HepG2 (cell line): ENCODE data around the gene NDST1. TPM values are rescaled to one million over a fixed set of nuclear protein-coding genes. Genes with fewer than 3 reads are reported as not detected.

ENCODE experiments used
- ATAC-seq: fragments of 200-7000 bp; cut with Tn5 transposase; 3 replicates; pipeline ENCODE4 v1.9.1; 2020; ENCODE audit warnings: mild to moderate bottlenecking, moderate library complexity
- BruUV-seq: library from RNA; stranded (reverse); fragments of 400-500 nt; replicated peaks from 2 replicates; lab custom pipeline; 2021; lab: Mats Ljungman, UMichigan
- CTCF ChIA-PET: fragments of 300-600 bp; formaldehyde crosslinking; extraction: SDS; loops from one replicate; lab custom pipeline; 2021; ENCODE audit warnings: low total read pairs, inconsistent platforms, low intra/inter-chr PET ratio; lab: Yijun Ruan, JAX
- POLR2A ChIA-PET: fragments of 350-600 bp; sonication (Branson Sonifier 250); formaldehyde crosslinking; loops from one replicate; lab custom pipeline; 2020; ENCODE audit warnings: antibody characterized with exemption, inconsistent platforms; lab: Yijun Ruan, JAX
- DNase-seq: peaks from one replicate; pipeline ENCODE4 v3.0.0-alpha.2; 2015; ENCODE audit warnings: low spot score
- FAIRE-seq: peaks from 3 replicates; lab custom pipeline; 2011; peaks lifted over from hg19 to GRCh38; lab: Jason Lieb, UNC
- H2AFZ ChIP-seq: one replicate; pipeline ENCODE4 v1.6.1; 2011; ENCODE audit warnings: low read length, inconsistent platforms
- H3K27ac ChIP-seq: fragments of 300-600 bp; 3 replicates; pipeline ENCODE4 v1.8.0; 2011; ENCODE audit warnings: mixed run types, mild to moderate bottlenecking, mixed read lengths, low read length, inconsistent platforms; ENCODE audit not compliant: insufficient read depth; ENCODE audit errors: extremely low read length
- H3K27me3 ChIP-seq, 2 experiments: fragments of 200-600 bp in 1 of 2; 2 replicates in 1 of 2; 3 replicates in 1 of 2; pipeline versions ENCODE4 v1.6.0 to v1.8.0; 2011; ENCODE audit warnings: low read length in 2 of 2, mild to moderate bottlenecking in 2 of 2, moderate library complexity in 2 of 2, inconsistent platforms in 1 of 2; ENCODE audit not compliant: insufficient read depth in 2 of 2, control insufficient read depth in 1 of 2
- H3K36me3 ChIP-seq, 2 experiments: fragments of 200-600 bp in 1 of 2; replicated peaks in 1 of 2; 2 replicates in 1 of 2; 3 replicates in 1 of 2; pipeline versions ENCODE4 v1.5.1 to v1.8.0; 2011; ENCODE audit warnings: low read length in 2 of 2, inconsistent platforms in 1 of 2; ENCODE audit not compliant: insufficient read depth in 2 of 2, control insufficient read depth in 1 of 2
- H3K4me1 ChIP-seq: 2 replicates; pipeline ENCODE4 v1.5.1; 2012; ENCODE audit warnings: low read length, inconsistent platforms; ENCODE audit not compliant: insufficient read depth
- H3K4me2 ChIP-seq: 2 replicates; pipeline ENCODE4 v1.6.0; 2011; ENCODE audit warnings: low read depth, low read length, inconsistent platforms
- H3K4me3 ChIP-seq, 3 experiments: fragments of 200-600 bp in 1 of 3; sonication (generic), shearing (Covaris generic) in 1 of 3; replicated peaks in 1 of 3; 2 replicates each; pipeline ENCODE4 v1.5.1; 2011 to 2016; ENCODE audit warnings: low read length in 3 of 3, inconsistent platforms in 2 of 3, low read depth in 2 of 3, mild to moderate bottlenecking in 2 of 3, control low read depth in 1 of 3, mixed read lengths in 1 of 3; ENCODE audit not compliant: insufficient read depth in 1 of 3
- H3K79me2 ChIP-seq: one replicate; pipeline ENCODE4 v1.6.1; 2011; ENCODE audit warnings: low read length, inconsistent platforms; ENCODE audit not compliant: insufficient read depth
- H3K9ac ChIP-seq: 2 replicates; pipeline ENCODE4 v1.6.0; 2011; ENCODE audit warnings: mild to moderate bottlenecking, low read depth, low read length, inconsistent platforms; ENCODE audit not compliant: insufficient read depth
- H3K9me3 ChIP-seq: 2 replicates; pipeline ENCODE4 v1.5.1; 2012; ENCODE audit warnings: mild to moderate bottlenecking, low read length
- H4K20me1 ChIP-seq: 2 replicates; pipeline ENCODE4 v1.6.0; 2011; ENCODE audit warnings: inconsistent platforms, mild to moderate bottlenecking, low read length, moderate library complexity; ENCODE audit not compliant: insufficient read depth
- CCDC6 ChIP-seq: sonication (generic); formaldehyde crosslinking; IDR thresholded peaks from 2 replicates; pipeline ENCODE4 v1.8.1; 2022; ENCODE audit warnings: mild to moderate bottlenecking, missing genetic modification reagents, moderate library complexity
- FOXO1 ChIP-seq: sonication (generic); formaldehyde crosslinking; IDR thresholded peaks from 2 replicates; pipeline ENCODE4 v1.4.0; 2020; ENCODE audit warnings: missing genetic modification reagents
- GATAD2A ChIP-seq: IDR thresholded peaks from 2 replicates; pipeline ENCODE4 v1.6.1; 2016
- JARID2 ChIP-seq: sonication (generic); formaldehyde crosslinking; IDR thresholded peaks from 2 replicates; pipeline ENCODE4 v1.8.1; 2023; ENCODE audit warnings: missing genetic modification reagents, inconsistent platforms; ENCODE audit not compliant: insufficient replicate concordance
- NFATC3 ChIP-seq: sonication (generic); formaldehyde crosslinking; IDR thresholded peaks from 2 replicates; pipeline ENCODE4 v1.5.1; 2020; ENCODE audit warnings: mild to moderate bottlenecking, missing genetic modification reagents
- PRMT3 ChIP-seq: sonication (generic); formaldehyde crosslinking; IDR thresholded peaks from 2 replicates; pipeline ENCODE4 v1.8.1; 2022; ENCODE audit warnings: low read depth, mild to moderate bottlenecking, moderate library complexity, missing genetic modification reagents, borderline replicate concordance
- ZBTB8A ChIP-seq: sonication (generic); formaldehyde crosslinking; IDR thresholded peaks from 2 replicates; pipeline ENCODE4 v1.4.0; 2020; ENCODE audit warnings: mild to moderate bottlenecking, low read depth, missing genetic modification reagents, borderline replicate concordance
- ZFP1 ChIP-seq: IDR thresholded peaks from 2 replicates; pipeline ENCODE4 v1.6.1; 2016
- in situ Hi-C: cut with HindIII; loops from 2 replicates; pipeline ENCODE4 v1.10.0; 2017; ENCODE audit warnings: low pct_unique_long_range_greater_than_20kb; ENCODE audit not compliant: extremely low pct_ligation_motif_present
- intact Hi-C: fragments of 100-400 bp; cut with micrococcal nuclease; formaldehyde crosslinking; loops from one replicate; pipeline ENCODE4 v1.10.0; 2022; ENCODE audit not compliant: unreplicated experiment
- polyA plus RNA-seq, 8 experiments: library from polyadenylated mRNA; depleted of rRNA in 3 of 8; stranded (reverse) in 7 of 8; unstranded in 1 of 8; fragments of >200 nt; fragmentation: Illumina TruSeq in 4 of 8; extraction: Trizol in 4 of 8; gene quantifications; 2 replicates each; pipeline versions ENCODE4 v1.2.1 to v1.2.3, GENCODE V29; 2011 to 2016; ENCODE audit warnings: low read depth in 4 of 8, missing spikeins in 1 of 8, mixed read lengths in 1 of 8; ENCODE audit not compliant: insufficient read depth in 1 of 8
- total RNA-seq, 5 experiments: library from RNA; depleted of rRNA; stranded (reverse); fragments of >200 nt; fragmentation: Illumina TruSeq; extraction: Trizol; gene quantifications; 2 replicates each; pipeline ENCODE4 v1.2.3, GENCODE V29; 2016; ENCODE audit warnings: low read depth in 1 of 5
- TF ChIP-seq, protein P1 (sequence below): sonication (generic); formaldehyde crosslinking; IDR thresholded peaks from 2 replicates; pipeline ENCODE4 v1.4.0; 2020; ENCODE audit warnings: missing genetic modification reagents, borderline replicate concordance
- TF ChIP-seq, protein P2 (sequence below): sonication (generic); formaldehyde crosslinking; IDR thresholded peaks from 2 replicates; pipeline ENCODE4 v1.8.0; 2022; ENCODE audit warnings: missing genetic modification reagents, low read depth, mild to moderate bottlenecking, borderline replicate concordance
- TF ChIP-seq, protein P3 (sequence below): sonication (generic); formaldehyde crosslinking; IDR thresholded peaks from 2 replicates; pipeline ENCODE4 v1.4.0; 2020; ENCODE audit warnings: missing genetic modification reagents
- TF ChIP-seq, protein P4 (sequence below): sonication (generic); formaldehyde crosslinking; IDR thresholded peaks from 2 replicates; pipeline ENCODE4 v1.4.0; 2020; ENCODE audit warnings: mild to moderate bottlenecking, missing genetic modification reagents, borderline replicate concordance
- TF ChIP-seq, protein P5 (sequence below): IDR thresholded peaks from 2 replicates; pipeline ENCODE4 v1.6.1; 2012; ENCODE audit warnings: inconsistent platforms

NDST1 gene
- total and polyA plus RNA-seq, 2 of the 13 experiments (the other 11 are each of a cell fraction or from before 2014, with no cell fraction given): 23.8 to 26.2 TPM

DNA sequence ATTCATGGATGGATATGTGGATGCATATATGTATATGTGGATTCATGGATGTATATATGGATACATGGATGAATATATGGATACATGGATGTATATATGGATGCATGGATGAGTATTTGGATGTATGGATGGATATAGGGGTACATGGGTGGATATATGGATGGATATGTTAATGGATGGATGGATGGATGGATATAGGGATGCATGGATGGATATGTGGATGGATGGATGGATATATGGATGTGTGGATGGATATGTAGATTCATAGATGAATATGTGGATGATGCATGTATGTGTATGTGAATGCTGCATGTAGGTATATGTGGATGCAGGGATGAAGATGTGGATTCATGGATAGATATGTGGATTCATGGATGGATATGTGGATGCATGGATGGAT is 79.1 kb downstream of the NDST1 start:
- H3K4me1 ChIP-seq: peaks cover 67% of the 10 kb centered on the region
- in situ Hi-C loops: no loop called here
- BruUV-seq: no TSS peak
- H4K20me1 ChIP-seq: no peaks in the 10 kb centered on the region
- no peak for FAIRE-seq
- no peak for DNase-seq
- no peak overlapping the region for H3K4me2 ChIP-seq
- H2AFZ ChIP-seq: no peak overlapping the region
- intact Hi-C loops: no loop called here
- no peak overlapping the region for H3K27ac ChIP-seq
- ChIA-PET POLR2A (no interaction called here), CTCF (no interaction called here)
- H3K9ac ChIP-seq: no peak overlapping the region
- H3K79me2 ChIP-seq: no peaks in the 10 kb centered on the region
- H3K9me3 ChIP-seq: no peaks in the 10 kb centered on the region
- H3K4me3 ChIP-seq: no peak overlapping the region
- ATAC-seq: no peak
- no peaks in the 10 kb centered on the region for H3K36me3 ChIP-seq
- H3K27me3 ChIP-seq: peaks cover 0 to 8% of the 10 kb centered on the region in 2 experiments; a peak in 2 of 5 replicates
- TF ChIP-seq FOXO1 (CRISPR knock-in tag) (no peak), JARID2 (CRISPR knock-in tag) (no peak), CCDC6 (CRISPR knock-in tag) (no peak), ZBTB8A (CRISPR knock-in tag) (no peak), NFATC3 (CRISPR knock-in tag) (no peak), ZFP1 (CRISPR knock-in tag) (no peak), GATAD2A (CRISPR knock-in tag) (no peak), PRMT3 (CRISPR knock-in tag) (no peak)
- TF ChIP-seq, protein P1, sequence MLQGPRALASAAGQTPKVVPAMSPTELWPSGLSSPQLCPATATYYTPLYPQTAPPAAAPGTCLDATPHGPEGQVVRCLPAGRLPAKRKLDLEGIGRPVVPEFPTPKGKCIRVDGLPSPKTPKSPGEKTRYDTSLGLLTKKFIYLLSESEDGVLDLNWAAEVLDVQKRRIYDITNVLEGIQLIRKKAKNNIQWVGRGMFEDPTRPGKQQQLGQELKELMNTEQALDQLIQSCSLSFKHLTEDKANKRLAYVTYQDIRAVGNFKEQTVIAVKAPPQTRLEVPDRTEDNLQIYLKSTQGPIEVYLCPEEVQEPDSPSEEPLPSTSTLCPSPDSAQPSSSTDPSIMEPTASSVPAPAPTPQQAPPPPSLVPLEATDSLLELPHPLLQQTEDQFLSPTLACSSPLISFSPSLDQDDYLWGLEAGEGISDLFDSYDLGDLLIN (CRISPR knock-in tag): no peak
- TF ChIP-seq, protein P2, sequence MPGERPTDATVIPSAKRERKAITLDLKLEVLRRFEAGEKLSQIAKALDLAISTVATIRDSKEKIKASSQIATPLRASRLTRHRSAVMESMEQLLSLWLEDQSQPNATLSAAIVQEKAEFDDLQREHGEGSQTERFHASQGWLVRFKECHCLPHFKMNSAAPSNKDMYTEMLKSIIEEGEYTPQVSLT (CRISPR knock-in tag): no peak
- TF ChIP-seq, protein P3, sequence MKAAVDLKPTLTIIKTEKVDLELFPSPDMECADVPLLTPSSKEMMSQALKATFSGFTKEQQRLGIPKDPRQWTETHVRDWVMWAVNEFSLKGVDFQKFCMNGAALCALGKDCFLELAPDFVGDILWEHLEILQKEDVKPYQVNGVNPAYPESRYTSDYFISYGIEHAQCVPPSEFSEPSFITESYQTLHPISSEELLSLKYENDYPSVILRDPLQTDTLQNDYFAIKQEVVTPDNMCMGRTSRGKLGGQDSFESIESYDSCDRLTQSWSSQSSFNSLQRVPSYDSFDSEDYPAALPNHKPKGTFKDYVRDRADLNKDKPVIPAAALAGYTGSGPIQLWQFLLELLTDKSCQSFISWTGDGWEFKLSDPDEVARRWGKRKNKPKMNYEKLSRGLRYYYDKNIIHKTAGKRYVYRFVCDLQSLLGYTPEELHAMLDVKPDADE (CRISPR knock-in tag): no peak
- TF ChIP-seq, protein P4, sequence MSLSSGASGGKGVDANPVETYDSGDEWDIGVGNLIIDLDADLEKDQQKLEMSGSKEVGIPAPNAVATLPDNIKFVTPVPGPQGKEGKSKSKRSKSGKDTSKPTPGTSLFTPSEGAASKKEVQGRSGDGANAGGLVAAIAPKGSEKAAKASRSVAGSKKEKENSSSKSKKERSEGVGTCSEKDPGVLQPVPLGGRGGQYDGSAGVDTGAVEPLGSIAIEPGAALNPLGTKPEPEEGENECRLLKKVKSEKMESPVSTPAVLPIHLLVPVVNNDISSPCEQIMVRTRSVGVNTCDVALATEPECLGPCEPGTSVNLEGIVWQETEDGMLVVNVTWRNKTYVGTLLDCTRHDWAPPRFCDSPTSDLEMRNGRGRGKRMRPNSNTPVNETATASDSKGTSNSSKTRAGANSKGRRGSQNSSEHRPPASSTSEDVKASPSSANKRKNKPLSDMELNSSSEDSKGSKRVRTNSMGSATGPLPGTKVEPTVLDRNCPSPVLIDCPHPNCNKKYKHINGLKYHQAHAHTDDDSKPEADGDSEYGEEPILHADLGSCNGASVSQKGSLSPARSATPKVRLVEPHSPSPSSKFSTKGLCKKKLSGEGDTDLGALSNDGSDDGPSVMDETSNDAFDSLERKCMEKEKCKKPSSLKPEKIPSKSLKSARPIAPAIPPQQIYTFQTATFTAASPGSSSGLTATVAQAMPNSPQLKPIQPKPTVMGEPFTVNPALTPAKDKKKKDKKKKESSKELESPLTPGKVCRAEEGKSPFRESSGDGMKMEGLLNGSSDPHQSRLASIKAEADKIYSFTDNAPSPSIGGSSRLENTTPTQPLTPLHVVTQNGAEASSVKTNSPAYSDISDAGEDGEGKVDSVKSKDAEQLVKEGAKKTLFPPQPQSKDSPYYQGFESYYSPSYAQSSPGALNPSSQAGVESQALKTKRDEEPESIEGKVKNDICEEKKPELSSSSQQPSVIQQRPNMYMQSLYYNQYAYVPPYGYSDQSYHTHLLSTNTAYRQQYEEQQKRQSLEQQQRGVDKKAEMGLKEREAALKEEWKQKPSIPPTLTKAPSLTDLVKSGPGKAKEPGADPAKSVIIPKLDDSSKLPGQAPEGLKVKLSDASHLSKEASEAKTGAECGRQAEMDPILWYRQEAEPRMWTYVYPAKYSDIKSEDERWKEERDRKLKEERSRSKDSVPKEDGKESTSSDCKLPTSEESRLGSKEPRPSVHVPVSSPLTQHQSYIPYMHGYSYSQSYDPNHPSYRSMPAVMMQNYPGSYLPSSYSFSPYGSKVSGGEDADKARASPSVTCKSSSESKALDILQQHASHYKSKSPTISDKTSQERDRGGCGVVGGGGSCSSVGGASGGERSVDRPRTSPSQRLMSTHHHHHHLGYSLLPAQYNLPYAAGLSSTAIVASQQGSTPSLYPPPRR (CRISPR knock-in tag): no peak
- TF ChIP-seq, protein P5, sequence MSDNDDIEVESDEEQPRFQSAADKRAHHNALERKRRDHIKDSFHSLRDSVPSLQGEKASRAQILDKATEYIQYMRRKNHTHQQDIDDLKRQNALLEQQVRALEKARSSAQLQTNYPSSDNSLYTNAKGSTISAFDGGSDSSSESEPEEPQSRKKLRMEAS: no peak
